HUES48 (cell line): ENCODE measurements around the gene PRXL2A.
A peak's percentile ranks its signal among the peaks of the same experiment; 100 is the strongest.
"Not testable (repeated sequence)": the region's sequence is repeated elsewhere in the genome, so short reads cannot be mapped to it uniquely, and the experiment has no call there.

Source experiments
- H3K27ac ChIP-seq: one replicate; pipeline ENCODE4 v1.7.0; 2013; ENCODE audit warnings: low read depth, low read length, inconsistent platforms
- H3K27me3 ChIP-seq: 2 replicates; pipeline ENCODE4 v1.6.1; 2013; ENCODE audit warnings: mild to moderate bottlenecking, low read length; ENCODE audit not compliant: control insufficient read depth, insufficient read depth
- H3K36me3 ChIP-seq: 2 replicates; pipeline ENCODE4 v1.6.1; 2013; ENCODE audit warnings: low read length; ENCODE audit not compliant: control insufficient read depth, insufficient read depth
- H3K4me1 ChIP-seq: 2 replicates; pipeline ENCODE4 v1.6.1; 2013; ENCODE audit warnings: mild to moderate bottlenecking, low read length; ENCODE audit not compliant: control insufficient read depth, insufficient read depth
- H3K4me3 ChIP-seq: 2 replicates; pipeline ENCODE4 v1.5.1; 2013; ENCODE audit warnings: mild to moderate bottlenecking, low read depth, low read length
- H3K9ac ChIP-seq: 2 replicates; pipeline ENCODE4 v1.6.1; 2013; ENCODE audit warnings: mild to moderate bottlenecking, low read depth, low read length, moderate library complexity
- H3K9me3 ChIP-seq: 2 replicates; pipeline ENCODE4 v1.6.1; 2013; ENCODE audit warnings: low read length; ENCODE audit not compliant: control insufficient read depth, insufficient read depth

Gene PRXL2A

GRCh38 chr10:80411267-80411668, 2.9 kb downstream of the PRXL2A start:
- H3K4me1 ChIP-seq, result peaks cover 18% of the 10 kb centered on the region

GRCh38 chr10:80411681-80412220, 3.4 kb downstream of the PRXL2A start:
- H3K36me3 ChIP-seq, result no peaks in the 10 kb centered on the region
- H3K27me3 ChIP-seq, result peaks cover 32% of the 10 kb centered on the region
- no peaks in the 10 kb centered on the region for H3K9me3 ChIP-seq
- H3K9ac ChIP-seq, result no peak overlapping the region
- H3K27ac ChIP-seq, result no peak overlapping the region
- H3K4me1 ChIP-seq, result peaks cover 23% of the 10 kb centered on the region
- no peak overlapping the region for H3K4me3 ChIP-seq

More at GRCh38 chr10:80411267-80411668, 2.9 kb downstream of the PRXL2A start:
- Histone ChIP-seq H3K9ac (no peak overlapping the region), H3K36me3 (no peaks in the 10 kb centered on the region), H3K4me3 (no peak overlapping the region), H3K27me3 (peaks cover 28% of the 10 kb centered on the region), H3K9me3 (no peaks in the 10 kb centered on the region), H3K27ac (no peak overlapping the region)

- no peaks in the 10 kb centered on the region for H3K9me3 ChIP-seq
- no peak overlapping the region for H3K9ac ChIP-seq
- no peaks in the 10 kb centered on the region for H3K36me3 ChIP-seq
- peaks cover 31% of the 10 kb centered on the region for H3K27me3 ChIP-seq
- no peak overlapping the region for H3K4me3 ChIP-seq
- H3K4me1 ChIP-seq, result peaks cover 25% of the 10 kb centered on the region
- H3K27ac ChIP-seq, result no peak overlapping the region
These were observed 4.1 kb downstream of the PRXL2A start for GRCh38 chr10:80412486-80412885.

GRCh38 chr10:80413271-80413996, 5.1 kb downstream of the PRXL2A start:
- Histone ChIP-seq H3K27ac (no peak overlapping the region), H3K4me1 (peaks cover 34% of the 10 kb centered on the region)

GRCh38 chr10:80414142-80414895, 6.0 kb downstream of the PRXL2A start:
- no peak overlapping the region for H3K27ac ChIP-seq
- no peak overlapping the region for H3K4me3 ChIP-seq
- H3K4me1 ChIP-seq, result peaks cover 30% of the 10 kb centered on the region
- no peak overlapping the region for H3K9ac ChIP-seq
- H3K9me3 ChIP-seq, result no peaks in the 10 kb centered on the region
- H3K27me3 ChIP-seq, result peaks cover 18% of the 10 kb centered on the region; the same call in 1 of the 2 replicates
- H3K36me3 ChIP-seq, result no peaks in the 10 kb centered on the region

More at GRCh38 chr10:80413271-80413996, 5.1 kb downstream of the PRXL2A start:
- no peak overlapping the region for H3K4me3 ChIP-seq
- no peak overlapping the region for H3K9ac ChIP-seq
- no peaks in the 10 kb centered on the region for H3K36me3 ChIP-seq
- peaks cover 25% of the 10 kb centered on the region; the same call in 1 of the 2 replicates for H3K27me3 ChIP-seq
- H3K9me3 ChIP-seq, result no peaks in the 10 kb centered on the region

- Histone ChIP-seq H3K4me3 (no peak overlapping the region), H3K9ac (no peak overlapping the region), H3K27ac (no peak overlapping the region), H3K9me3 (no peaks in the 10 kb centered on the region), H3K4me1 (peaks cover 30% of the 10 kb centered on the region), H3K27me3 (peaks cover 14% of the 10 kb centered on the region; the same call in 1 of the 2 replicates), H3K36me3 (peaks cover 3% of the 10 kb centered on the region; the same call in 1 of the 2 replicates)
These were observed 7.6 kb downstream of the PRXL2A start for GRCh38 chr10:80415734-80416478.

GRCh38 chr10:80416479-80417098, 8.2 kb downstream of the PRXL2A start:
- Histone ChIP-seq H3K36me3 (peaks cover 8% of the 10 kb centered on the region; the same call in 1 of the 2 replicates), H3K27ac (no peak overlapping the region), H3K4me3 (no peak overlapping the region), H3K4me1 (peaks cover 30% of the 10 kb centered on the region), H3K9ac (no peak overlapping the region), H3K9me3 (no peaks in the 10 kb centered on the region), H3K27me3 (peaks cover 14% of the 10 kb centered on the region; the same call in 1 of the 2 replicates)

- peaks cover 10% of the 10 kb centered on the region; the same call in 1 of the 2 replicates for H3K36me3 ChIP-seq
- peaks cover 14% of the 10 kb centered on the region; the same call in 1 of the 2 replicates for H3K27me3 ChIP-seq
- peaks cover 30% of the 10 kb centered on the region for H3K4me1 ChIP-seq
- not testable (repeated sequence) for H3K9ac ChIP-seq, H3K9me3 ChIP-seq
- H3K27ac ChIP-seq, result peak overlapping the region; percentile 33
- H3K4me3 ChIP-seq, result 0 out of 2 replicates have a peak overlapping the region, but pooled peaks have one; percentile 34
These were observed 8.9 kb downstream of the PRXL2A start for GRCh38 chr10:80417256-80417655.

- H3K4me1 ChIP-seq, result peaks cover 19% of the 10 kb centered on the region
- no peak overlapping the region for H3K27ac ChIP-seq
- 0 out of 2 replicates have a peak, but pooled peaks cover 6% of the 10 kb centered on the region for H3K27me3 ChIP-seq
- H3K4me3 ChIP-seq, result no peak overlapping the region
- no peaks in the 10 kb centered on the region for H3K9me3 ChIP-seq
- peaks cover 37% of the 10 kb centered on the region for H3K36me3 ChIP-seq
- H3K9ac ChIP-seq, result no peak overlapping the region
These were observed 12.8 kb downstream of the PRXL2A start for GRCh38 chr10:80421050-80421706.
